ENCODE results near the gene SCYGR6.
"Not testable (repeated sequence)": the region's sequence is repeated elsewhere in the genome, so short reads cannot be mapped to it uniquely, and the experiment has no call there.

SCYGR6 gene

GRCh38 chr2:227724394-227725039 is at the start of gene SCYGR6:
SCYGR6 (minus strand) TSS chr2:227724757; CDS start chr2:227724757, 0 bp downstream.
- no peak for DNase-seq

- DNase-seq = peak; percentile 11
Measured at GRCh38 chr2:227774011-227774624, 49.6 kb upstream of the SCYGR6 start.

DNA sequence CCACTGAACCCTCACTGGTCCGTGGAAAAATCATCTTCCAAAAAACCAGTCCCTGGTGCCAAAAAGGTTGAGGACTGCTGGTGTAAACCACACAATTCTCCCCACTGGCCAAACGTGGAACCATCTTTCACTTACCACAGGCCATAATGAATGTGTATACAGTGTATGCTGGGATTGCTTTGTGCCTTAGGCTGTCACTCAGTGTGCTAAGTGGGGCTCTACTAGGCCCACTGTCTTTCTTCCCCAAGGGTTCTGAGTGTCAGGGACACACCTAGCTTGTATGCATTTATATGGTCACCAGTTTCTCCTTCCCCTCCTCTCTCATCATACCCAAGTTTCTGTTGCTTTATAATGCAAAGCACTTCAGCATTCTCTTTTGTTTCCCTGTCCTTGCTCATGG is 48.4 kb upstream of the SCYGR6 start:
- DNase-seq = no peak

DNA sequence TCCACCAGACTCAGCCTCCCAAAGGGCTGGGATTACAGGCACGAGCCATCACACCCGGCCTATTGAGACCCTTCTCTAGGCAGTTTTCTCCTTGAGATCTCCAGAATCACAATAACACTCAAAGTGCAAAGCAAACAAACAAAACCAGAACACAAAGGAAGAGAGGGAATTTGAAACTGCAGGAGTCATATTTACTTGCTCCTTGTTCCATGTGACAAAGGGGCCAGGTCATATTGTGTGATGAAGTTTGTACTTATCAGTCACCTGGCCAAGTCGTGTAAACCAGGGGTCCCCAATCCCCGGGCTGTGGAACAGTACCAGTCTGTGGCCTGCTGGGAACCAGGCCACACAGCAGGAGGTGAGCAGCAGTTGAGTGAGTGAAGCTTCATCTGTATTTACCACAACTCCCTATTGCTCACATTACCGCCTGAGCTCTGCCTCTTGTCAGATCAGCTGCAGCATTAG is 47.7 kb upstream of the SCYGR6 start:
- DNase-seq = no peak

- DNase-seq = no peak
Measured at GRCh38 chr2:227767830-227768229, 43.3 kb upstream of the SCYGR6 start.

DNA sequence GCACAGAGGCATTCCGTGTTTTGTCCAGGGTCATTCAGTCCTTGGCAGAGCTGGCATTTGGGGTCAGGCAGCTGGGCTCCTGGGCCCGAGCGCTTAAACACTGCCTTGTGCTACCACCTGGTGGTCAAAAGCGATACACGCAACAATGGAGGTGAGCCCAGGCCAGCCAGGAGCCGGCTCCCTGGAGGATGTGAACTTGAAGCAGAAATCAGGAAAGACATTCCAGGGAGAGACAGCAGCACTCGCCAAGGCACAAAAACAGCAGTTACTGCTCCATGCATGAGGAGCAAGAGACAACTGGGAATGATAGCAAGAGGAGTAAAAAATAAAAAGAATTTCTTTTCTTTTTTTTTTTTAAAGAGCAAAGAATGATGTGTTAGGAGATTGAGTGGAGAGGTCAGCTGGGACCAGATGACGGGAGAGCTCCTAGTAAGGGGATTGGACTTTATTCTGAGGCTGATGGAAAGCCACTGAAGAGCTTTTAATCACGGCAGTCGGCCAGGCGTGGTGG is 41.9 kb upstream of the SCYGR6 start:
- DNase-seq = peak; percentile 67

GRCh38 chr2:227765788-227766372 is 41.3 kb upstream of the SCYGR6 start:
- DNase-seq = no peak

- DNase-seq = no peak
Measured at GRCh38 chr2:227761740-227762476, 37.4 kb upstream of the SCYGR6 start.

DNA sequence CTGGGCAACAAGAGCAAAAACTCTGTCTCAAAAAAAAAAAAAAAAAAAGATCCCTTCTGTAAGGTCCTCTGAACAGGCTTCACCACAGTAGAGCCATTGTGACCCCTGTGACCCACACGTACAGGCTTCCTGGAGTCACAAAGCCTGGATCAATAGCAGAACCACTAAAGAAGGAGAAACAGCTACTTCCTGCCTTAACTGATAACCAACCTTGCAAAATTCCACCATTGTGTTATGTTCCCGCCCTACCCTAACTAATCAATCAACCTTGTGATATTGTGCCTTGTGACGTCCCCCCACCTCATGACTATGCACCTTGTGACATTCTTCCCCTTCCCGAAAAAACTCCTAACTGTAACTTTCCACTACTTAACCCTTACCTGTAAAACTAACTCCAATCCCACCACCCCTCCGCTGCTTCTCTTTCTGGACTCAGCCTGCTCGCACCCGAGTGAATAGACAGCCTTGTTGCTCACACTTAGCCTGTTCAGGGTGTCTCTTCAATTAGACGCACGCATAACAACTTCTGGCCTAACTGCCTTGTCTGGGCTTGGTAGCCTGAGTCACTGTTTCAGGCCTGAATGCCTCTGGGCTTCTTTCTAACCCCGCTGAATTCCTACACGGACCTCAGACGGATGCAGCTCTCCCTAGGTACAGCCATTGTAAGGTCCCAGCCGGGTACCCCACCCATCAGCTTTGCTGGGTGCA is 35.0 kb upstream of the SCYGR6 start:
- no peak for DNase-seq

- not testable (repeated sequence) for DNase-seq
Measured at GRCh38 chr2:227756261-227756660, 31.7 kb upstream of the SCYGR6 start.

DNA sequence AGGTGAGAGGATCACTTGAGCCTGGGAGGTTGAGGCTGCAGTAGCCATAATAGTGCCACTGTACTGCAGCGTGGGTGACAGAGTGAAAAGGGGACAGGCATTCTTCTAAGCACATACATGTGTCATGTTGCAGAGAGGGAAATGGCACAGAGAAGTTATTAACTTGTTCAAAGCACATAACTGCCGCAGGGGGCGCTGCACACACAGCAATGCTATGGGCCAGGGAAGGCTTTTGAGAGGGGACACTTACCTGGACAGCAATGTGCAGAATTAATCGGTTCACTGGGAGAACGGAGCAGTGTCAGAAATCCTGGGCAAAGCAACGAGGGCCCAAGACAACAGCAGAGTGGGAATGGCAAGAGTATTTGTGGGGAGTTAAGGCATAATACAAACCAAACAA is 23.5 kb upstream of the SCYGR6 start:
- DNase-seq = no peak

DNA sequence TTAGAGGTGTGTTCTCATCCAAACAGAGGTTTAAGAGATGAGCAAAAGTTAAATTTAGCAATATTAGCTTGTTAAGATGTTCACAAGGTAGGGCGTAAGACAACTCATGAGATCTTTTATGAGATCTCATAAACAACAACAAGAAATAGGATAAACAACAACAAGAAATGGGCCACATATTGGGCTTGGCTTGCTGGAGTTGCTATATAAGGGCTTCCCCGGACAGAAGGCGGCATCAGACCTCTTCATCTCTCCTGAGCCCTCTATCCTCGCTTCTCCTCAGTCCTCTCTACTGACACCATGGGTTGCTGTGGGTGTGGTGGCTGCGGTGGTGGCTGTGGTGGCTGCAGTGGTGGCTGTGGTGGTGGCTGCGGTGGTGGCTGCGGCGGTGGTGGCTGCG is 21.0 kb upstream of the SCYGR6 start, which contains the start of gene SCYGR8:
Gene SCYGR8, plus strand, starts transcription at position 301 of the 400 bp plus-strand sequence. Its CDS starts 0 bp downstream, at position 301.
- no peak for DNase-seq

DNA sequence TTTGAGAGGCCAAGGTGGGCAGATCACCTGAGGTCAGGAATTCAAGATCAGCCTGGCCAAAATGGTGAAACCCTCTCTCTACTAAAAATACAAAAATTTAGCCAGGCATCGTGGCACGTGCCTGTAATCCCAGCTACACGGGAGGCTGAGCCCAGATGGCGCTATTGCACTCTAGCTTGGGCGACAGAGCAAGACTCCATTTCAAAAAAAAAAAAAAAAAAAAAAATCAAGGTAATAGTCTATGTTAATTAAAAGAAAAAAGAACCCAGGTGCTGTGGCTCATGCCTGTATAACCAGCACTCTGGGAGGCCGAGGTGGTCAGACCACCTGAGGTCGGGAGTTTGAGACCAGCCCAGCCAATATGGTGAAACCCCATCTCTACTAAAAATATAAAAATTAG is 16.1 kb upstream of the SCYGR6 start:
- peak; percentile 18 for DNase-seq

- DNase-seq = no peak
Measured at GRCh38 chr2:227739351-227739750, 14.8 kb upstream of the SCYGR6 start.

DNA sequence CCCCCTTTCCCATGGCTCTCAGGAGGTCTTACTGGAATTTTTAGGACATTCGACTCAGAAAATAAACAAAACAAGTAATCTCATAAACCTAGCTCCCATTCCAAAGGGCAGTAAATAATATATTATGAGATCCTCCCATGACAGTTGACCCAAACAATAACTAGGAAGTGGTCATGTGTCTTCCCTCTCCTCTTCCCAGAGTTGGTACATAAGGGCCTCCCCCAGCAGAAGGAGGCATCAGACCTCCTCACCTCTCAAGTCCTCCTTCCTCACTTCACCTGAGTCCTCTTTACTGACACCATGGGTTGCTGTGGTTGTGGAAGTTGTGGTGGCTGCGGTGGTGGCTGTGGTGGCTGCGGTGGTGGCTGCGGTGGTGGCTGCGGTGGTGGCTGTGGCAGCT is 3.5 kb upstream of the SCYGR6 start, which contains the start of gene SCYGR7:
Gene SCYGR7, plus strand, starts transcription at position 301 of the 400 bp plus-strand sequence. Its CDS starts 0 bp downstream, at position 301.
- no peak for DNase-seq

DNA sequence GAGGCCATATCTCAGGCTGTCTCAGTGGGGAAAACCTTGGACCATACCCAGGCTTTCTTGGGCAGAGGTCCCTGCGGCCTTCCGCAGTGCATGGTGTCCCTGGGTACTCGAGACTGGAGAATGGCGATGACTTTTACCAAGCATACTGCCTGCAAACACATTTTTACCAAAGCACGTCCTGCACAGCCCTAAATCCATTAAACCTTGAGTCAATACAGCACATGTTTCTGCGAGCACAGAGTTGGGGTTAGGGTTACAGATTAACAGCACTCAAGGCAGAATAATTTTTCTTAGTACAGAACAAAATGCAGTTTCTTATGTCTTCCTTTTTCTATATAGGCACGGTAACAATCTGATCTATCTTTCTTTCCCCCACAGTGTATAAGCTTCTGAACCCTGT is 1.7 kb downstream of the SCYGR6 start:
- not testable (repeated sequence) for DNase-seq

- DNase-seq = no peak
Measured at GRCh38 chr2:227720680-227721079, 3.9 kb downstream of the SCYGR6 start.

- DNase-seq = no peak
Measured at GRCh38 chr2:227719641-227720040, 4.9 kb downstream of the SCYGR6 start.

- DNase-seq = peak; percentile 5
Measured at GRCh38 chr2:227717687-227718567, 6.6 kb downstream of the SCYGR6 start, which contains the start of gene SLC19A3. SLC19A3 (minus strand) TSS chr2:227718028; CDS start chr2:227702318, 15,710 bp downstream.

DNA sequence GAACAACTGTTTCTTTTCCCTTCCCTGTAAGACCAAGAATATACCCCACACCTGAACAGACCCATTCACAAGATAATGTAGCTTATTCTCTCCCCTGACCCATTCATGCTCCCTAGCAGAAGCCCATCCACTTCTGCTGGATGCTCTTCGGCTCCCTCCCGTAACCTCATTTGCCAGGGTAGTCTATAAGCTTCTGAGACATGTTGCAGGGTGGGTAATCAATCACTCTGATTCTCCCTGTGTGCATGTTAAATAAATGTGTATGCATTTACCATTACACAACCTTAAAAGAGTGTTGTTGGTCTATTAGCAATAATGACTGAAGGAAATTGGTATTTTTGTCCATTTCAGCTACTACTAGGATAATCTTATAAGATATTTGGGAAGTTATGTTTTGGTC is 8.1 kb downstream of the SCYGR6 start:
- no peak for DNase-seq

- DNase-seq = no peak
Measured at GRCh38 chr2:227713291-227713690, 11.3 kb downstream of the SCYGR6 start.
